GM12875 (cell line): ENCODE data around the gene FSIP2.

ENCODE experiments used
- H3K4me3 ChIP-seq: one replicate; pipeline ENCODE4 v1.5.1; 2011; ENCODE audit warnings: low read depth, low read length, control low read depth
- TF ChIP-seq, protein P1 (sequence below): IDR thresholded peaks from 2 replicates; pipeline ENCODE4 v1.5.1; 2011; ENCODE audit warnings: low read depth, mild to moderate bottlenecking, control low read depth, inconsistent platforms, low read length, moderate library complexity, borderline replicate concordance; ENCODE audit not compliant: insufficient read depth

FSIP2 gene

GRCh38 chr2:185736210-185736609 lies 2.4 kb upstream of the FSIP2 start:
- TF ChIP-seq, protein P1, sequence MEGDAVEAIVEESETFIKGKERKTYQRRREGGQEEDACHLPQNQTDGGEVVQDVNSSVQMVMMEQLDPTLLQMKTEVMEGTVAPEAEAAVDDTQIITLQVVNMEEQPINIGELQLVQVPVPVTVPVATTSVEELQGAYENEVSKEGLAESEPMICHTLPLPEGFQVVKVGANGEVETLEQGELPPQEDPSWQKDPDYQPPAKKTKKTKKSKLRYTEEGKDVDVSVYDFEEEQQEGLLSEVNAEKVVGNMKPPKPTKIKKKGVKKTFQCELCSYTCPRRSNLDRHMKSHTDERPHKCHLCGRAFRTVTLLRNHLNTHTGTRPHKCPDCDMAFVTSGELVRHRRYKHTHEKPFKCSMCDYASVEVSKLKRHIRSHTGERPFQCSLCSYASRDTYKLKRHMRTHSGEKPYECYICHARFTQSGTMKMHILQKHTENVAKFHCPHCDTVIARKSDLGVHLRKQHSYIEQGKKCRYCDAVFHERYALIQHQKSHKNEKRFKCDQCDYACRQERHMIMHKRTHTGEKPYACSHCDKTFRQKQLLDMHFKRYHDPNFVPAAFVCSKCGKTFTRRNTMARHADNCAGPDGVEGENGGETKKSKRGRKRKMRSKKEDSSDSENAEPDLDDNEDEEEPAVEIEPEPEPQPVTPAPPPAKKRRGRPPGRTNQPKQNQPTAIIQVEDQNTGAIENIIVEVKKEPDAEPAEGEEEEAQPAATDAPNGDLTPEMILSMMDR: no peak
- H3K4me3 ChIP-seq: no peak overlapping the region

GRCh38 chr2:185745864-185746859 lies 7.6 kb downstream of the FSIP2 start:
- H3K4me3 ChIP-seq: no peak overlapping the region
- TF ChIP-seq, protein P1: no peak

GRCh38 chr2:185757356-185757755 lies 18.8 kb downstream of the FSIP2 start:
- TF ChIP-seq, protein P1: no peak
- H3K4me3 ChIP-seq: no peak overlapping the region

- H3K4me3 ChIP-seq: no peak overlapping the region
- TF ChIP-seq, protein P1: no peak
Measured at GRCh38 chr2:185771396-185771795, 32.8 kb downstream of the FSIP2 start.

DNA sequence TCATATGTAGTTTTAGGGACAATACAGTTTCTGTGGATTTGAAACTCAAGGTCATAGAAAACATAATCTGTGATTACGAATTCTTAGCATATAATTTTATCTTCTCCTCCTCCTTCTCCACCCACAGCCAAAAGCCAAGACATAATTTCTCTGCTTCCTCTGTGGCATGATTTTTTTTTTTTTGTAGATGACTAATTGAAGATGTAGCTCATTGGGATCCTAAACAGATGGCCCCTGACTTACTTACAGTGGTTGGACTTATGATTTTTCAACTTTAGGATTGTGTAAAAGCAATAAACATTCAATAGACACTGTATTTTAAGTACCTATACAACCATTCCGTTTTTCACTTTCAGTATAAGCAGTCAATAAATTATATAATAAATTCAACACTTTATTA lies 42.3 kb downstream of the FSIP2 start:
- TF ChIP-seq, protein P1: no peak
- no peak overlapping the region for H3K4me3 ChIP-seq

- TF ChIP-seq, protein P1: no peak
- no peak overlapping the region for H3K4me3 ChIP-seq
Measured at GRCh38 chr2:185782223-185782769, 43.7 kb downstream of the FSIP2 start.
